ENCODE results near the gene ATRNL1. TPM values are rescaled to one million over a fixed set of nuclear protein-coding genes. Genes with fewer than 3 reads are reported as not detected.

The ATRNL1 gene
- total RNA-seq, result 0.93 TPM
- long read RNA-seq, partial matches to known transcripts, result 0 of 3 reads
- long read RNA-seq, other reads (novel, unspliced or antisense), result 2 of 3 reads

GRCh38 chr10:115093286-115093775, at the start of gene ATRNL1:
ATRNL1 (plus strand) TSS chr10:115093365; CDS start chr10:115093751, 386 bp downstream.
- H3K4me3 ChIP-seq, result peak within 1 kb of the TSS; percentile 51
- H3K4me1 ChIP-seq, result peaks cover 6% of the 10 kb centered on the region
- peak; percentile 66 for ATAC-seq
- no peak within 1 kb of the TSS for H3K27ac ChIP-seq
- peaks cover 49% of the 10 kb centered on the region for H3K27me3 ChIP-seq
- no peaks in the 10 kb centered on the region for H3K36me3 ChIP-seq
- DNase-seq, result peak; percentile 65
- TF ChIP-seq CTCF (IDR thresholded peaks at IDR 0.05), result no peak
- no peaks in the 10 kb centered on the region for H3K9me3 ChIP-seq
- intact Hi-C loops (cut with DNase I), result no loop called here

- no peak for TF ChIP-seq CTCF (IDR thresholded peaks at IDR 0.05)
- Histone ChIP-seq H3K4me1 (no peaks in the 10 kb centered on the region), H3K27ac (no peak overlapping the region), H3K36me3 (no peaks in the 10 kb centered on the region), H3K27me3 (no peaks in the 10 kb centered on the region), H3K4me3 (no peak overlapping the region), H3K9me3 (no peaks in the 10 kb centered on the region)
- ATAC-seq (no peak), DNase-seq (no peak)
- intact Hi-C loops (cut with DNase I), result no loop called here
These were observed 49.4 kb upstream of the ATRNL1 start for GRCh38 chr10:115043719-115044118.

GRCh38 chr10:115044891-115045290, 48.3 kb upstream of the ATRNL1 start:
- ATAC-seq, result no peak
- no peak for TF ChIP-seq CTCF (IDR thresholded peaks at IDR 0.05)

GRCh38 chr10:115045499-115045898, 47.7 kb upstream of the ATRNL1 start:
- Histone ChIP-seq H3K36me3 (no peaks in the 10 kb centered on the region), H3K27me3 (no peaks in the 10 kb centered on the region), H3K4me1 (no peaks in the 10 kb centered on the region), H3K9me3 (no peaks in the 10 kb centered on the region), H3K4me3 (no peak overlapping the region), H3K27ac (no peak overlapping the region)
- intact Hi-C loops (cut with DNase I), result no loop called here
- no peak for DNase-seq
- no peak for TF ChIP-seq CTCF (IDR thresholded peaks at IDR 0.05)
- no peak for ATAC-seq

More at GRCh38 chr10:115044891-115045290, 48.3 kb upstream of the ATRNL1 start:
- no peaks in the 10 kb centered on the region for H3K9me3 ChIP-seq
- H3K27me3 ChIP-seq, result no peaks in the 10 kb centered on the region
- no peaks in the 10 kb centered on the region for H3K36me3 ChIP-seq
- intact Hi-C loops (cut with DNase I), result no loop called here
- H3K4me3 ChIP-seq, result no peak overlapping the region
- H3K27ac ChIP-seq, result no peak overlapping the region
- DNase-seq, result no peak
- H3K4me1 ChIP-seq, result no peaks in the 10 kb centered on the region

GRCh38 chr10:115046686-115047236, 46.4 kb upstream of the ATRNL1 start:
- H3K4me1 ChIP-seq, result no peaks in the 10 kb centered on the region
- H3K9me3 ChIP-seq, result no peaks in the 10 kb centered on the region
- no peak for DNase-seq
- no peaks in the 10 kb centered on the region for H3K27me3 ChIP-seq
- ATAC-seq, result no peak
- no peak overlapping the region for H3K4me3 ChIP-seq
- intact Hi-C loops (cut with DNase I), result no loop called here
- no peak overlapping the region for H3K27ac ChIP-seq
- no peak for TF ChIP-seq CTCF (IDR thresholded peaks at IDR 0.05)
- H3K36me3 ChIP-seq, result no peaks in the 10 kb centered on the region
